Parathyroid adenoma (tissue), 2 donors: ENCODE measurements around the gene SLC7A6.

ENCODE experiments used
- H2AFZ ChIP-seq: fragments of 300-600 bp; sonication (generic); one replicate; pipeline ENCODE4 v1.7.0; 2017; ENCODE audit warnings: antibody characterized with exemption, mild to moderate bottlenecking
- H3K27ac ChIP-seq: fragments of 300-600 bp; sonication (generic); one replicate; pipeline ENCODE4 v1.7.0; 2017
- H3K27me3 ChIP-seq: fragments of 300-600 bp; sonication (generic); one replicate; pipeline ENCODE4 v1.7.0; 2017; ENCODE audit warnings: low read length; ENCODE audit not compliant: control insufficient read depth, insufficient read depth
- H3K36me3 ChIP-seq: fragments of 300-600 bp; sonication (generic); one replicate; pipeline ENCODE4 v1.7.0; 2017; ENCODE audit warnings: low read length; ENCODE audit not compliant: control insufficient read depth, insufficient read depth
- H3K4me1 ChIP-seq: fragments of 300-600 bp; sonication (generic); one replicate; pipeline ENCODE4 v1.7.0; 2017; ENCODE audit warnings: control low read depth
- H3K4me2 ChIP-seq: fragments of 300-600 bp; sonication (generic); one replicate; pipeline ENCODE4 v1.7.0; 2017; ENCODE audit warnings: low read length
- H3K4me3 ChIP-seq: fragments of 300-600 bp; sonication (generic); one replicate; pipeline ENCODE4 v1.7.0; 2017; ENCODE audit warnings: low read depth, low read length
- H3K79me2 ChIP-seq: fragments of 300-600 bp; sonication (generic); one replicate; pipeline ENCODE4 v1.7.0; 2017; ENCODE audit warnings: control low read depth
- H3K9ac ChIP-seq: fragments of 300-600 bp; sonication (generic); one replicate; pipeline ENCODE4 v1.7.0; 2017; ENCODE audit warnings: mild to moderate bottlenecking
- H3K9me3 ChIP-seq: fragments of 300-600 bp; sonication (generic); one replicate; pipeline ENCODE4 v1.7.0; 2017; ENCODE audit warnings: low read length; ENCODE audit not compliant: control insufficient read depth
- TF ChIP-seq, protein P1 (sequence below): fragments of 300-600 bp; sonication (generic); IDR thresholded peaks from one replicate; pipeline ENCODE4 v1.7.0; 2017; ENCODE audit warnings: antibody characterized with exemption, mild to moderate bottlenecking
- donor health status: primary hyperparathyroidism.

SLC7A6 gene

DNA sequence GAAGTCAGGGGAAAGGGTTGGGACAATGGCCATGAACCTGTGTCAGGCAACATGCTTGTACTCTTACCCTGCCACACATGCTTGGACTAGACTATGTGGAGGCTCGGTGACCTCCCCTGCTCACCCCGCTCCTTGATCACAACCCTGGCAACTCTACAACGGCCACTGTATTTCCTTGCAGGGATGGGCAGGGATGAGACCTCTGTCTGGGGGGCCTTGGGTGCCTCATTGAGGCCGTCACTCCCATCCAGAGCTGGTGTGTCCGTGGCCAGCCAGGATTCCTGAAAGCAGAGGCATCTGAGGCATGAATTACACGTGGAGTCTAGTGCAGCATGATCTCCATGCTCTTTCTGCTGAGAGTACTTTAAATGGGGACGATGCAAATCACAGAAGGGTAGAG is 18.2 kb upstream of the SLC7A6 start:
- peaks cover 14% of the 10 kb centered on the region for H3K4me1 ChIP-seq
- H3K79me2 ChIP-seq: peaks cover 15% of the 10 kb centered on the region
- H3K4me2 ChIP-seq: peak overlapping the region; percentile 19
- H3K9ac ChIP-seq: no peak overlapping the region
- no peaks in the 10 kb centered on the region for H3K9me3 ChIP-seq
- TF ChIP-seq, protein P1, sequence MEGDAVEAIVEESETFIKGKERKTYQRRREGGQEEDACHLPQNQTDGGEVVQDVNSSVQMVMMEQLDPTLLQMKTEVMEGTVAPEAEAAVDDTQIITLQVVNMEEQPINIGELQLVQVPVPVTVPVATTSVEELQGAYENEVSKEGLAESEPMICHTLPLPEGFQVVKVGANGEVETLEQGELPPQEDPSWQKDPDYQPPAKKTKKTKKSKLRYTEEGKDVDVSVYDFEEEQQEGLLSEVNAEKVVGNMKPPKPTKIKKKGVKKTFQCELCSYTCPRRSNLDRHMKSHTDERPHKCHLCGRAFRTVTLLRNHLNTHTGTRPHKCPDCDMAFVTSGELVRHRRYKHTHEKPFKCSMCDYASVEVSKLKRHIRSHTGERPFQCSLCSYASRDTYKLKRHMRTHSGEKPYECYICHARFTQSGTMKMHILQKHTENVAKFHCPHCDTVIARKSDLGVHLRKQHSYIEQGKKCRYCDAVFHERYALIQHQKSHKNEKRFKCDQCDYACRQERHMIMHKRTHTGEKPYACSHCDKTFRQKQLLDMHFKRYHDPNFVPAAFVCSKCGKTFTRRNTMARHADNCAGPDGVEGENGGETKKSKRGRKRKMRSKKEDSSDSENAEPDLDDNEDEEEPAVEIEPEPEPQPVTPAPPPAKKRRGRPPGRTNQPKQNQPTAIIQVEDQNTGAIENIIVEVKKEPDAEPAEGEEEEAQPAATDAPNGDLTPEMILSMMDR: no peak
- H3K4me3 ChIP-seq: no peak overlapping the region
- H2AFZ ChIP-seq: no peak overlapping the region
- no peaks in the 10 kb centered on the region for H3K36me3 ChIP-seq
- no peak overlapping the region for H3K27ac ChIP-seq
- no peaks in the 10 kb centered on the region for H3K27me3 ChIP-seq

DNA sequence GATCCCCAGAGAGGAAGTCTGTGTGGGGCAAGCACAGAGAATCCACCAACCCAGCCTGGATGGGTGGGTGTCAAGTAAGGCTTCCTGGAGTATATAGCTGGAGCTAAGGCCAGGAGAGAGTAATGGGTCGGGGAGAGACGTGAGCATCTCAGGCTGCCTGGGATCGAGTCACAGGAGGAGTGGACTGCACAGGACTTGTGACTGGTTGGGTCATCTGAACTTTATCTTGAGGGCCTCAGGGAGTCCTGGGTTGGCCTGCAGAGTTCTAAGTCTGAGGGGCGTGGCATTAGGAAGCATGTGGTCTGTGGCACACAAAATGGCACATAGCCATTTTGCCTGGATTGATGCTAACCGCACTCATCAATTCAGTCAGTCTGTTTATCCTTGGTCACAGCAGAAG is 17.7 kb upstream of the SLC7A6 start:
- no peak overlapping the region for H3K9ac ChIP-seq
- H3K27ac ChIP-seq: no peak overlapping the region
- peaks cover 14% of the 10 kb centered on the region for H3K4me1 ChIP-seq
- no peak overlapping the region for H3K4me3 ChIP-seq
- H3K9me3 ChIP-seq: no peaks in the 10 kb centered on the region
- no peaks in the 10 kb centered on the region for H3K36me3 ChIP-seq
- no peak overlapping the region for H3K4me2 ChIP-seq
- no peak overlapping the region for H2AFZ ChIP-seq
- H3K79me2 ChIP-seq: peaks cover 15% of the 10 kb centered on the region
- TF ChIP-seq, protein P1: no peak
- no peaks in the 10 kb centered on the region for H3K27me3 ChIP-seq

DNA sequence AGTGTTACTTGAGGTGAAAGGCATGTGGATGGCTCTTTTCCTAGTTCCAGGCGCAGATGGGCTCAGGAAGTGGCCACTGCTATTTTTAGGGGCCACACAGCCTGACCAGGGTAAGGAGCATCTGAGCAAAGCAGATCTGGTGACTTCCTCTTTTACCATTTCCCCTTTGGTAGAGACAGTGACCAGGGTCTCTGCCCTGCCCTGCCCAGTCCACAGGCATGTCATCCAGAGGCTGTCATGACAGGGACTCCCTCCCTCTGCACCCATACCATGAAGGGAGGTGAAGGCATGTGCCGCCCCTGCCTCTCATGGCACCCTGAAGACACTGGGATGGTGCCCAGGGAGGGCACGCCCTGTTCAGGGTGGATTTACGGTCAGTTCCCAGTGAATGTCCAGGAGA is 16.9 kb upstream of the SLC7A6 start:
- Histone ChIP-seq H2AFZ (no peak overlapping the region), H3K27me3 (no peaks in the 10 kb centered on the region), H3K9ac (no peak overlapping the region), H3K4me2 (no peak overlapping the region), H3K79me2 (peaks cover 15% of the 10 kb centered on the region), H3K4me1 (peaks cover 14% of the 10 kb centered on the region), H3K27ac (no peak overlapping the region), H3K36me3 (no peaks in the 10 kb centered on the region), H3K9me3 (no peaks in the 10 kb centered on the region), H3K4me3 (no peak overlapping the region)
- TF ChIP-seq, protein P1: no peak

DNA sequence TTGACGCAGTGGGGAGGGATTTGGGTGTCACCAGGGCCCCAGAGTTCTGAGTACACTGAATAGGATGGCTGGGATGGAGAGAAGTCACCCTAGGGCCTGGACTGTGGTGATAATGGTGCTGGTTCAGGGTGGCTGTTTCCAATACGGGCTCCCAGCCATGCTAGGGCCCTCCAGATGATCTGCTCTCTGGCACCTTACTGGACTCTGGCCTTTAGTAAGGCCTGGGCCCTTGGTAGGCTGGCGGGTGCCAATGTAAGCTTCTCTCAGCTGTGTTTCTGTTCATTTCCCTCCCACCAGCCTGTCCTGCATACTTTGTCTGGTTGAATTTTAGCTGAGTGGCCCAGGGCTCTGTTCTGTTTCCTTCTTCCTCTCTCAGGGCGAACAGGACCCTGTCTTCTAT is 16.4 kb upstream of the SLC7A6 start:
- TF ChIP-seq, protein P1: no peak
- no peaks in the 10 kb centered on the region for H3K36me3 ChIP-seq
- no peak overlapping the region for H3K4me3 ChIP-seq
- H3K4me2 ChIP-seq: no peak overlapping the region
- H3K4me1 ChIP-seq: peaks cover 14% of the 10 kb centered on the region
- no peak overlapping the region for H2AFZ ChIP-seq
- peaks cover 15% of the 10 kb centered on the region for H3K79me2 ChIP-seq
- no peak overlapping the region for H3K9ac ChIP-seq
- no peaks in the 10 kb centered on the region for H3K9me3 ChIP-seq
- H3K27ac ChIP-seq: no peak overlapping the region
- no peaks in the 10 kb centered on the region for H3K27me3 ChIP-seq

DNA sequence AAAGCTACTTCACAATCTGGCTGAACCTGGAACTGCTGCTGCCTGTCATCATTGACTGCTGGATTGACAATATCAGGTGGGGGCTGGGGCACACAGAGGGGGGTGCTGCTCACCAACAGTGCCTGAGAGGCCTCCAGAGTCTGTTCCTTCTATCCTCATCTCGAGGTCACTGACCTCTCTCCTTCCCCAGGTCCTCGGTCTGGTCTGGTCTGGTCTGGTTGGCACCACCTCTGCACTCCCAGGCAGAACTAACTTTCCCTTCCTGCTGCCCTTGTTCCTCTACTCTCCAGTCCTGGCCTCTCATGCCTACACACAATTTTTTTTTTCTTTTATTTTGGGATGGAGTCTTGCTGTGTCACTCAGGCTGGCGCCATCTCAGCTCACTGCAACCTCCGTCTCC is 15.0 kb upstream of the SLC7A6 start:
- peaks cover 15% of the 10 kb centered on the region for H3K79me2 ChIP-seq
- no peak overlapping the region for H2AFZ ChIP-seq
- peaks cover 12% of the 10 kb centered on the region for H3K4me1 ChIP-seq
- no peak overlapping the region for H3K9ac ChIP-seq
- TF ChIP-seq, protein P1: no peak
- H3K27ac ChIP-seq: no peak overlapping the region
- H3K36me3 ChIP-seq: no peaks in the 10 kb centered on the region
- H3K9me3 ChIP-seq: no peaks in the 10 kb centered on the region
- H3K27me3 ChIP-seq: no peaks in the 10 kb centered on the region
- no peak overlapping the region for H3K4me2 ChIP-seq
- H3K4me3 ChIP-seq: no peak overlapping the region
